GM12864 (cell line): ENCODE data around the gene ADI1.
"Not testable (repeated sequence)": the region's sequence is repeated elsewhere in the genome, so short reads cannot be mapped to it uniquely, and the experiment has no call there.

Experiments used
- DNase-seq: peaks from one replicate; pipeline ENCODE4 v3.0.0-alpha.2; 2011; ENCODE audit warnings: low read depth
- H3K4me3 ChIP-seq: 2 replicates; pipeline ENCODE4 v1.5.1; 2011; ENCODE audit warnings: mild to moderate bottlenecking, low read depth, low read length, control low read depth
- TF ChIP-seq, protein P1 (sequence below): IDR thresholded peaks from 2 replicates; pipeline ENCODE4 v1.5.1; 2011; ENCODE audit warnings: low read depth, mild to moderate bottlenecking, moderate library complexity, low read length, control low read depth, inconsistent platforms; ENCODE audit errors: missing control alignments

Gene ADI1

DNA sequence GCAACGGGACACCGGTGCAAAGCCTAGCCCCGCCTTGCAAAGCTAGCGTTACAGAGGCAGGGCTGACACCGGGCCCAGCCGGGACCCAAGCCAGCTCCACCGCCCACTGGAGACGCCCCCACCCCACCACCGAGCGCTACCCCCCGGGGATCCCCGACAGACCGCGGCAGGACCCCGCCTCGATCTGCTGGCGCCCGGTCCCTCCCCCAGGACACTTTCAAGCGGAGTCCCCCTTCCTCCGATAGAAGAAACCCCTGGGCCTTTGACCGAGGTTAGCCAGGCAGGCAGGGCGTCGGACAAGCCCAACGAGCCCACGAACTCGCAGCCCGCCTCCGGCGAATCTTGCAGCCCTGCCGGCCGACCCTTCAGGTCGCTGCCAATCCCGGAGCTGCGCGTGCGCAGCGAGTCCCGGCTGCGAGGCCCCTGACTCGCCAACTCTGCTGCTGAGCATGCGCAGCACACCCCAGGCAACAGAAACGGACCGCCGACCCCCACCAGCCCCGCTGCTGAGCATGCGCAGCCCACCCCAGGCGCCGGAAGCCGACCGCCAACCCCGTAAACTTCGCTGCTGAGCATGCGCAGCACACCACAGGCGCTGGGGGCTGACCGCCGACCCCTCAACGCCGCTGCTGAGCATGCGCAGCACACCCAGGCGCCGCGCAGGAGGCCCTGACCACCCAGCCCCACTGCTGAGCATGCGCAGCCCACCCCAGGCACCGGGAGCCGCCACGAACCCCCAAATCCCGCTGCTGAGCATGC lies 656 bp downstream of the ADI1 start:
- peak; percentile 88 for DNase-seq
- TF ChIP-seq, protein P1, sequence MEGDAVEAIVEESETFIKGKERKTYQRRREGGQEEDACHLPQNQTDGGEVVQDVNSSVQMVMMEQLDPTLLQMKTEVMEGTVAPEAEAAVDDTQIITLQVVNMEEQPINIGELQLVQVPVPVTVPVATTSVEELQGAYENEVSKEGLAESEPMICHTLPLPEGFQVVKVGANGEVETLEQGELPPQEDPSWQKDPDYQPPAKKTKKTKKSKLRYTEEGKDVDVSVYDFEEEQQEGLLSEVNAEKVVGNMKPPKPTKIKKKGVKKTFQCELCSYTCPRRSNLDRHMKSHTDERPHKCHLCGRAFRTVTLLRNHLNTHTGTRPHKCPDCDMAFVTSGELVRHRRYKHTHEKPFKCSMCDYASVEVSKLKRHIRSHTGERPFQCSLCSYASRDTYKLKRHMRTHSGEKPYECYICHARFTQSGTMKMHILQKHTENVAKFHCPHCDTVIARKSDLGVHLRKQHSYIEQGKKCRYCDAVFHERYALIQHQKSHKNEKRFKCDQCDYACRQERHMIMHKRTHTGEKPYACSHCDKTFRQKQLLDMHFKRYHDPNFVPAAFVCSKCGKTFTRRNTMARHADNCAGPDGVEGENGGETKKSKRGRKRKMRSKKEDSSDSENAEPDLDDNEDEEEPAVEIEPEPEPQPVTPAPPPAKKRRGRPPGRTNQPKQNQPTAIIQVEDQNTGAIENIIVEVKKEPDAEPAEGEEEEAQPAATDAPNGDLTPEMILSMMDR: no peak
- H3K4me3 ChIP-seq: peak overlapping the region; percentile 76

DNA sequence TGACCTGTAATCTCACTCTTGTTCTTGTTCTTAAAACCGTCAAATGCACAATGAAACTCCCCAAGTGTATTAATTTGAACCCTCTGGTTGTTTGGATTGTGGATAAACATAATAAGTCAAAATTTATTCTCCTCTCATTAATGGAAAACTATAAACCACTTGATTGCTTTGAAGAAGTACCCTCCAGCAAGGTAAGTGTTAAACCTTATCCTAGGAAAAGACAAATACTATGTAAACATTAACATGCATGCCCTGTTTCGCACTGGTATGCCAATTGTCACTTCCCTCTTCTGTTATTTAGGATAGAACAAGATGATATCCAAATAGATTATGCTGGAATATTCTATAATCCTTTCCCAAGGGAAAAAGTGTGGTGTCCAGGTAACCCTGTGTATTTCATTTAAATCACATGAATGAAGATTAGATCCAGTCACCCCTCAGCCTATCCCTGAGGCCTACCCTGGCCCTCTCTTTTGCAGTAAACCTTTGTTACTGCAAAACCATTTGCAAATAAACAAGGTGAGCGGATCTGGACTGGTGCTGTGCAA lies 1.3 kb downstream of the ADI1 start:
- TF ChIP-seq, protein P1: no peak

DNA sequence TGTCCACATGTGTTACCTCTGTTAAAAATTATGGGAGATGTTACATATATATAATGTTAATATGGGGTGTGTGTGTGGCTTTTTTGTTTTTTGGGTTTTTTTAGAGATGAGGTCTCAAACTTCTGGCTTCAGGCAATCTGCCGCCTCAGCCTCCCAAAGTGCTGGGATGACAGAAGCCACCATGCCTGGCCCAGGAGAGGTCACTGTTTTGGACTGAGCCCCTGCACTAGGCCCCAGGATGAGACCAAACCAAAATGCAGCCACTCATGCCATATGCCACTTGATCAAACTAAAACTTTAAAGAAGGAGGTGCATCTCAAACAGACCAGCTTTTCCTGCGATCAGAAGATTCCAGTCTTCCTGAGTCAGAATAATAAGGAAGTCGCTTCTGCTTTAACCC lies 2.5 kb downstream of the ADI1 start:
- no peak overlapping the region for H3K4me3 ChIP-seq
- no peak for DNase-seq
- TF ChIP-seq, protein P1: no peak

More for the DNA sequence above, 1.3 kb downstream of the ADI1 start:
- peak; percentile 31 for DNase-seq
- peak overlapping the region; percentile 76 for H3K4me3 ChIP-seq

DNA sequence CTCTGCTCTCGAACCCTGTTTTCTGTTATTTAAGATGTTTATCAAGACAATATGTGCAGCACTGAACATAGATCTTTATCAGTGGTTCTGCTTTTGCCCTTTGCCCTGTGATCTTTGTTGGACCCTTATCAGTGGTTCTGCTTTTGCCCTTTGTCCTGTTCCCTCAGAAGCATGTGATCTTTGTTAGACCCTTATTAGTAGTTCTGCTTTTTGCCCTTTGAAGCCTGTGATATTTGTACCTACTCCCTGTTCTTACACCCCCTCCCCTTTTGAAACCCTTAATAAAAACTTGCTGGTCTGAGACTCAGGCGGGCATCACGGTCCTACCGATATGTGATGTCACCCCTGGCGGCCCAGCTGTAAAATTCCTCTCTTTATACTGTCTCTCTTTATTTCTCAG lies 3.9 kb downstream of the ADI1 start:
- not testable (repeated sequence) for DNase-seq, H3K4me3 ChIP-seq

DNA sequence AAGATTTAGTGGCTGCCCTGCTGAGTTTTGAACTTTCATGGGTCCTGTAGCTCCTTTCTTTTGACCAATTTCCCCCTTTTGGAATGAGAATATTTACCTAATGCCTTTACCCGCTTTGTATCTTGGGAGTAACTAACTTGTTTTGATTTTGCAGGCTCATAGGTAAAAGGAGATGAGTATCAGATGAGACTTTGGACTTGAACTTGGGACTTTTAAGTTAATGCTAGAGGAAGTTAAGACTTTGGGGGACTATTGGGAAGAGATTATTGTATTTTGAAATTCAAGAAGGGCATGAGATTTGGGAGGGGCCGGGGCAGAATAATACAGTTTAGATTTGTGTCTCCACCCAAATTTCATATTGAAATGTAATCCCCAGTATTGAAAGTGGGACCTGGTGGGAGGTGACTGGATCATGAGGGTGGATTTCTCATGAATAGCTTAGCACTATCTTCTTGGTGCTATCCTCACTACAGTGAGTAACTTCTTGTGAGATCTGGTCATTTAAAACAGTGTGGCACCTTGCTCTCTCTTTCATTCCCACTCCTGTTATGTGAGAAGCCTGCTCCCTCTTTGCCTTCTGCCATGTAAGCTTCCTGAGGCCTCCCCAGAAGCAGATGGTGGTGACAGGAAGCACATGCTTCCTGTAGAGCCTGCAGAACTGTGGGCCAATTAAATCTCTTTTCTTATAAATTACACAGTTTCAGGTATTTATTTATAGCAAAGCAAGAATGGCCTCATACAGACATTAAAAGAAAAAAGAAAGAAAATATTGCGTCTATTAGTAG lies 6.1 kb downstream of the ADI1 start:
- no peak for DNase-seq
- TF ChIP-seq, protein P1: no peak
- no peak overlapping the region for H3K4me3 ChIP-seq

DNA sequence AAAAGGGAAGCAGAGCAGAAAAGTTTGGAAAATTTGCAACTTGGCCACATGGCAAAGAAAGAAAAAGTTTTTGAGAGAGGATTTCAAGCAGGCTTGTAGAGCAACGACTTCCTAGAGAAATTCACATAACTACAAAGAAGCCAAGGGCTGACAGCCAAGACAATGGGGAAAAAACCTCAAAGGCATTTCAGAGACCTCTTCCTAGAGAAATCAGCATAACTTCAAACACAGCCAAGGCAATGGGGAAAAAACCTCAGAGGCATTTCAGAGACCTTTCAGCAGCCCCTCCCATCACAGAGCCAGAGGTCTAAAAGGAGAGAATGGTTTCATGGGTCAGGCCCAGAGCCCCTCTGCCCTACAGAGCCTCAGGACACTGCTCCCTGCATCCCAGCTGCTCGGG lies 7.2 kb downstream of the ADI1 start:
- TF ChIP-seq, protein P1: no peak
- DNase-seq: no peak
- H3K4me3 ChIP-seq: no peak overlapping the region

DNA sequence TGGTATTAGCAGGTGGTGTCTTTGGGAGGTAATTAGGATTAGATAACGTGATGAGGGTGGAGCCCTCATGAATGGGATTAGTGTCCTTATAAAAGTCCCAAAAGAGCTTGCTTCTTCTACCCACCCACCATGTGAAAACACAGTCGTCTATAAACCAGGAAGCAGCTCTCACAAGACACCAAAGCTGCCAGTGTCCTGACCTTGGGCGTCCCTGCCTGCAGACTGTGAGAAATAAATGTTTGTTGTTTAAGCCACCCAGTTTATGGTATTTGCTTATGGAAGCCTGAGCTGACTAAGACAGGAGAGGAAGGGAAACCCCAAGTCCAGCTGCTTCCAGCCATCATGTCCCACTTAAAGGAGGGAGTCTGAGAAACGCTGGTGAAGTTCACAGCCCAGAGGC lies 13.6 kb downstream of the ADI1 start:
- TF ChIP-seq, protein P1: no peak
- no peak for DNase-seq
- no peak overlapping the region for H3K4me3 ChIP-seq
